ENCODE measurements around the gene TMEM38B. TPM values are rescaled to one million over a fixed set of nuclear protein-coding genes. Genes with fewer than 3 reads are reported as not detected.

The TMEM38B gene
- total RNA-seq, 4 donors from 2014 or later: 11.7 to 22.1 (median 18.5) TPM

- TF ChIP-seq CTCF (IDR thresholded peaks at IDR 0.05; ENCODE audit: low read depth): no peak
Observed at GRCh38 chr9:105725370-105725769, 31.0 kb downstream of the TMEM38B start.

GRCh38 chr9:105735366-105735765 lies 41.0 kb downstream of the TMEM38B start:
- no peak for TF ChIP-seq CTCF (IDR thresholded peaks at IDR 0.05; ENCODE audit: low read depth)

GRCh38 chr9:105737205-105737604 lies 42.9 kb downstream of the TMEM38B start:
- no peak for TF ChIP-seq CTCF (IDR thresholded peaks at IDR 0.05; ENCODE audit: low read depth)

- no peak for TF ChIP-seq CTCF (IDR thresholded peaks at IDR 0.05; ENCODE audit: low read depth)
Observed at GRCh38 chr9:105742088-105742487, 47.7 kb downstream of the TMEM38B start.

GRCh38 chr9:105751761-105752160 lies 57.4 kb downstream of the TMEM38B start:
- no peak for TF ChIP-seq CTCF (IDR thresholded peaks at IDR 0.05; ENCODE audit: low read depth)

- no peak for TF ChIP-seq CTCF (IDR thresholded peaks at IDR 0.05; ENCODE audit: low read depth)
Observed at GRCh38 chr9:105757496-105758251, 63.3 kb downstream of the TMEM38B start.

GRCh38 chr9:105760053-105760452 lies 65.7 kb downstream of the TMEM38B start:
- TF ChIP-seq CTCF (IDR thresholded peaks at IDR 0.05; ENCODE audit: low read depth): no peak
